Activated naive CD4-positive, alpha-beta T cell treated with anti-CD3 and anti-CD28 coated beads, Interleukin-2, amount 50 U/mL, for 24 hours (primary cell): ENCODE results near the gene C21orf91.
"Not testable (repeated sequence)": the region's sequence is repeated elsewhere in the genome, so short reads cannot be mapped to it uniquely, and the experiment has no call there.

Source experiments
- H3K27ac Mint-ChIP-seq: one replicate; pipeline ENCODE4 v1.8.0; 2021; ENCODE audit warnings: mild to moderate bottlenecking, mixed read lengths
- H3K27me3 Mint-ChIP-seq: one replicate; pipeline ENCODE4 v1.8.0; 2021; ENCODE audit warnings: mixed read lengths
- H3K36me3 Mint-ChIP-seq: one replicate; pipeline ENCODE4 v1.8.0; 2021; ENCODE audit warnings: mixed read lengths
- H3K4me1 Mint-ChIP-seq: one replicate; pipeline ENCODE4 v1.8.0; 2021; ENCODE audit warnings: mixed read lengths
- H3K4me3 Mint-ChIP-seq: one replicate; pipeline ENCODE4 v1.8.0; 2021; ENCODE audit warnings: mild to moderate bottlenecking, mixed read lengths
- H3K9me3 Mint-ChIP-seq: one replicate; pipeline ENCODE4 v1.8.0; 2021; ENCODE audit warnings: mixed read lengths

C21orf91 gene

GRCh38 chr21:17786071-17786850 lies 32.9 kb downstream of the C21orf91 start:
- Mint-ChIP-seq H3K4me3 (peak overlapping the region; percentile 41), H3K36me3 (peaks cover 18% of the 10 kb centered on the region), H3K27me3 (no peaks in the 10 kb centered on the region), H3K4me1 (peaks cover 99% of the 10 kb centered on the region), H3K27ac (peak overlapping the region; percentile 84), H3K9me3 (no peaks in the 10 kb centered on the region)

GRCh38 chr21:17785403-17785788 lies 33.8 kb downstream of the C21orf91 start:
- Mint-ChIP-seq H3K4me3 (peak overlapping the region; percentile 76), H3K9me3 (no peaks in the 10 kb centered on the region), H3K27ac (peak overlapping the region; percentile 96), H3K36me3 (peaks cover 14% of the 10 kb centered on the region), H3K27me3 (no peaks in the 10 kb centered on the region), H3K4me1 (peaks cover 99% of the 10 kb centered on the region)

- Mint-ChIP-seq H3K27me3 (no peaks in the 10 kb centered on the region), H3K4me3 (peak overlapping the region; percentile 76), H3K9me3 (no peaks in the 10 kb centered on the region), H3K36me3 (peaks cover 14% of the 10 kb centered on the region), H3K27ac (peak overlapping the region; percentile 96), H3K4me1 (peaks cover 100% of the 10 kb centered on the region)
Observed at GRCh38 chr21:17784604-17785402, 34.4 kb downstream of the C21orf91 start.

- no peaks in the 10 kb centered on the region for H3K27me3 Mint-ChIP-seq
- no peaks in the 10 kb centered on the region for H3K9me3 Mint-ChIP-seq
- peaks cover 100% of the 10 kb centered on the region for H3K4me1 Mint-ChIP-seq
- peaks cover 14% of the 10 kb centered on the region for H3K36me3 Mint-ChIP-seq
- peak overlapping the region; percentile 76 for H3K4me3 Mint-ChIP-seq
- peak overlapping the region; percentile 96 for H3K27ac Mint-ChIP-seq
Observed at GRCh38 chr21:17784180-17784598, 35.0 kb downstream of the C21orf91 start.

- H3K27ac Mint-ChIP-seq = peak overlapping the region; percentile 96
- no peaks in the 10 kb centered on the region for H3K9me3 Mint-ChIP-seq
- H3K4me3 Mint-ChIP-seq = peak overlapping the region; percentile 76
- H3K27me3 Mint-ChIP-seq = no peaks in the 10 kb centered on the region
- peaks cover 100% of the 10 kb centered on the region for H3K4me1 Mint-ChIP-seq
- H3K36me3 Mint-ChIP-seq = peaks cover 14% of the 10 kb centered on the region
Observed at GRCh38 chr21:17783481-17784179, 35.5 kb downstream of the C21orf91 start.

- Mint-ChIP-seq H3K4me3 (peak overlapping the region; percentile 76), H3K4me1 (peaks cover 94% of the 10 kb centered on the region), H3K9me3 (no peaks in the 10 kb centered on the region), H3K27me3 (no peaks in the 10 kb centered on the region), H3K27ac (peak overlapping the region; percentile 96), H3K36me3 (peaks cover 14% of the 10 kb centered on the region)
Observed at GRCh38 chr21:17783003-17783402, 36.2 kb downstream of the C21orf91 start.

GRCh38 chr21:17782051-17782450 lies 37.1 kb downstream of the C21orf91 start:
- peak overlapping the region; percentile 67 for H3K4me3 Mint-ChIP-seq
- H3K27ac Mint-ChIP-seq = peak overlapping the region; percentile 96
- no peaks in the 10 kb centered on the region for H3K9me3 Mint-ChIP-seq
- H3K4me1 Mint-ChIP-seq = peaks cover 93% of the 10 kb centered on the region
- H3K27me3 Mint-ChIP-seq = no peaks in the 10 kb centered on the region
- H3K36me3 Mint-ChIP-seq = peaks cover 11% of the 10 kb centered on the region

- H3K27me3 Mint-ChIP-seq = no peaks in the 10 kb centered on the region
- H3K4me3 Mint-ChIP-seq = peak overlapping the region; percentile 67
- peaks cover 9% of the 10 kb centered on the region for H3K36me3 Mint-ChIP-seq
- H3K9me3 Mint-ChIP-seq = no peaks in the 10 kb centered on the region
- H3K4me1 Mint-ChIP-seq = peaks cover 93% of the 10 kb centered on the region
- peak overlapping the region; percentile 96 for H3K27ac Mint-ChIP-seq
Observed at GRCh38 chr21:17781524-17781923, 37.6 kb downstream of the C21orf91 start.

GRCh38 chr21:17780539-17780938 lies 38.6 kb downstream of the C21orf91 start:
- H3K27ac Mint-ChIP-seq = peak overlapping the region; percentile 96
- peaks cover 3% of the 10 kb centered on the region for H3K36me3 Mint-ChIP-seq
- no peaks in the 10 kb centered on the region for H3K27me3 Mint-ChIP-seq
- peaks cover 93% of the 10 kb centered on the region for H3K4me1 Mint-ChIP-seq
- no peaks in the 10 kb centered on the region for H3K9me3 Mint-ChIP-seq
- H3K4me3 Mint-ChIP-seq = peak overlapping the region; percentile 67

- Mint-ChIP-seq H3K4me3 (peak overlapping the region; percentile 67), H3K27me3 (no peaks in the 10 kb centered on the region), H3K9me3 (no peaks in the 10 kb centered on the region), H3K4me1 (peaks cover 90% of the 10 kb centered on the region), H3K36me3 (peaks cover 3% of the 10 kb centered on the region), H3K27ac (peak overlapping the region; percentile 18)
Observed at GRCh38 chr21:17779980-17780379, 39.2 kb downstream of the C21orf91 start.

- peaks cover 88% of the 10 kb centered on the region for H3K4me1 Mint-ChIP-seq
Observed at GRCh38 chr21:17779496-17779895, 39.7 kb downstream of the C21orf91 start.

GRCh38 chr21:17777072-17777765 lies 41.9 kb downstream of the C21orf91 start:
- peaks cover 65% of the 10 kb centered on the region for H3K4me1 Mint-ChIP-seq
- no peaks in the 10 kb centered on the region for H3K9me3 Mint-ChIP-seq
- peak overlapping the region; percentile 59 for H3K4me3 Mint-ChIP-seq
- peaks cover 8% of the 10 kb centered on the region for H3K36me3 Mint-ChIP-seq
- peak overlapping the region; percentile 89 for H3K27ac Mint-ChIP-seq
- no peaks in the 10 kb centered on the region for H3K27me3 Mint-ChIP-seq

More at GRCh38 chr21:17779496-17779895, 39.7 kb downstream of the C21orf91 start:
- Mint-ChIP-seq H3K27me3 (no peaks in the 10 kb centered on the region), H3K4me3 (peak overlapping the region; percentile 67), H3K9me3 (no peaks in the 10 kb centered on the region), H3K27ac (peak overlapping the region; percentile 18), H3K36me3 (peaks cover 3% of the 10 kb centered on the region)

- peaks cover 8% of the 10 kb centered on the region for H3K36me3 Mint-ChIP-seq
- H3K4me3 Mint-ChIP-seq = peak overlapping the region; percentile 58
- peak overlapping the region; percentile 71 for H3K27ac Mint-ChIP-seq
- H3K9me3 Mint-ChIP-seq = no peaks in the 10 kb centered on the region
- H3K4me1 Mint-ChIP-seq = peaks cover 49% of the 10 kb centered on the region
- H3K27me3 Mint-ChIP-seq = no peaks in the 10 kb centered on the region
Observed at GRCh38 chr21:17775431-17776126, 43.6 kb downstream of the C21orf91 start.

GRCh38 chr21:17775021-17775420 lies 44.1 kb downstream of the C21orf91 start:
- peak overlapping the region; percentile 51 for H3K27ac Mint-ChIP-seq
- H3K4me3 Mint-ChIP-seq = not testable (repeated sequence)

More at GRCh38 chr21:17775021-17775420, 44.1 kb downstream of the C21orf91 start:
- peaks cover 43% of the 10 kb centered on the region for H3K4me1 Mint-ChIP-seq
- not testable (repeated sequence) for H3K36me3 Mint-ChIP-seq, H3K27me3 Mint-ChIP-seq, H3K9me3 Mint-ChIP-seq
